ENCODE results near the gene HNF4A.

HNF4A gene

GRCh38 chr20:44426879-44427790 is 71.6 kb downstream of the HNF4A start:
- FAIRE-seq = no peak

GRCh38 chr20:44427804-44428173 is 72.3 kb downstream of the HNF4A start:
- no peak for FAIRE-seq

DNA sequence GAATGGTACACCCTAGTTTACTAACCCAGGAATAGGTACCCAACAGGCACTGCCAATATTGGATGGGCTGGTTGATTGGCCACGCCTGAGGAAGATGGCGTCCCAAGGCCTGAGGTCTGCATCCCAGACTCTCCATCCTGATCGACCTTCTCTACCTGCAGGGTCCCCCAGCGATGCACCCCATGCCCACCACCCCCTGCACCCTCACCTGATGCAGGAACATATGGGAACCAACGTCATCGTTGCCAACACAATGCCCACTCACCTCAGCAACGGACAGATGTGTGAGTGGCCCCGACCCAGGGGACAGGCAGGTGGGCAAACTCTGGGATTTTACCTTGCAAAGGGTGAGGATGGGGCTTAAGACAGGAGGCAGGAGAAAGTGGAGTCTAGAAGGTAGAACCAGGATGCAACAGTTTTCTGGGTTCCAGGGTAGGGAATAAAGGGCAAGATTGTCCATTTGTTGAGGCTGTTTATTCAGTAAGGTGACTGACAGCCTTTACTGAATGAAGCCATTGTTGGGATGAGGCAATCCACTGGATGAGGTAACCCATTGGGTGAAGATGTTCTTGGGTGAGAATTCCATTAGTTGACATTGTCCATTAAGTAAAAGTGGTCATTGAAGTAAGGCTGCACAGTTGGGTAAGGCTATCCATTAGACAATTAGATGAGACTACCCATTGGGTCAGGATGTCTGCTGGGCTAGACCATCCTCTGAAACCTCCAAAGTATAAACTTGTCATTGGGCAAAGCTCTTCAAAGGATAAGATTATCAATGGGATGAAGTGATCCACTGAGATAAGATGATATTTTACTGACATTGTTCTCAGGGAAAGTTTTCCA is 72.9 kb downstream of the HNF4A start:
- no peak for FAIRE-seq

GRCh38 chr20:44429017-44429339 is 73.5 kb downstream of the HNF4A start:
- no peak for FAIRE-seq

DNA sequence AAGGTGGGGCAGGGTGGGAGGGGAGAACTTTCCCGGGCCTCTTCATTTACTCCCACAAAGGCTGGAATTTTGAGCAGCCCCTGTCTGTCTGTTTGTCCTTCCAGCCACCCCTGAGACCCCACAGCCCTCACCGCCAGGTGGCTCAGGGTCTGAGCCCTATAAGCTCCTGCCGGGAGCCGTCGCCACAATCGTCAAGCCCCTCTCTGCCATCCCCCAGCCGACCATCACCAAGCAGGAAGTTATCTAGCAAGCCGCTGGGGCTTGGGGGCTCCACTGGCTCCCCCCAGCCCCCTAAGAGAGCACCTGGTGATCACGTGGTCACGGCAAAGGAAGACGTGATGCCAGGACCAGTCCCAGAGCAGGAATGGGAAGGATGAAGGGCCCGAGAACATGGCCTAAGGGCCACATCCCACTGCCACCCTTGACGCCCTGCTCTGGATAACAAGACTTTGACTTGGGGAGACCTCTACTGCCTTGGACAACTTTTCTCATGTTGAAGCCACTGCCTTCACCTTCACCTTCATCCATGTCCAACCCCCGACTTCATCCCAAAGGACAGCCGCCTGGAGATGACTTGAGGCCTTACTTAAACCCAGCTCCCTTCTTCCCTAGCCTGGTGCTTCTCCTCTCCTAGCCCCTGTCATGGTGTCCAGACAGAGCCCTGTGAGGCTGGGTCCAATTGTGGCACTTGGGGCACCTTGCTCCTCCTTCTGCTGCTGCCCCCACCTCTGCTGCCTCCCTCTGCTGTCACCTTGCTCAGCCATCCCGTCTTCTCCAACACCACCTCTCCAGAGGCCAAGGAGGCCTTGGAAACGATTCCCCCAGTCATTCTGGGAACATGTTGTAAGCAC is 74.1 kb downstream of the HNF4A start:
- FAIRE-seq = no peak

DNA sequence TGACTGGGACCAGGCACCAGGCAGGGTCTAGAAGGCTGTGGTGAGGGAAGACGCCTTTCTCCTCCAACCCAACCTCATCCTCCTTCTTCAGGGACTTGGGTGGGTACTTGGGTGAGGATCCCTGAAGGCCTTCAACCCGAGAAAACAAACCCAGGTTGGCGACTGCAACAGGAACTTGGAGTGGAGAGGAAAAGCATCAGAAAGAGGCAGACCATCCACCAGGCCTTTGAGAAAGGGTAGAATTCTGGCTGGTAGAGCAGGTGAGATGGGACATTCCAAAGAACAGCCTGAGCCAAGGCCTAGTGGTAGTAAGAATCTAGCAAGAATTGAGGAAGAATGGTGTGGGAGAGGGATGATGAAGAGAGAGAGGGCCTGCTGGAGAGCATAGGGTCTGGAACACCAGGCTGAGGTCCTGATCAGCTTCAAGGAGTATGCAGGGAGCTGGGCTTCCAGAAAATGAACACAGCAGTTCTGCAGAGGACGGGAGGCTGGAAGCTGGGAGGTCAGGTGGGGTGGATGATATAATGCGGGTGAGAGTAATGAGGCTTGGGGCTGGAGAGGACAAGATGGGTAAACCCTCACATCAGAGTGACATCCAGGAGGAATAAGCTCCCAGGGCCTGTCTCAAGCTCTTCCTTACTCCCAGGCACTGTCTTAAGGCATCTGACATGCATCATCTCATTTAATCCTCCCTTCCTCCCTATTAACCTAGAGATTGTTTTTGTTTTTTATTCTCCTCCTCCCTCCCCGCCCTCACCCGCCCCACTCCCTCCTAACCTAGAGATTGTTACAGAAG is 75.0 kb downstream of the HNF4A start:
- no peak for FAIRE-seq

DNA sequence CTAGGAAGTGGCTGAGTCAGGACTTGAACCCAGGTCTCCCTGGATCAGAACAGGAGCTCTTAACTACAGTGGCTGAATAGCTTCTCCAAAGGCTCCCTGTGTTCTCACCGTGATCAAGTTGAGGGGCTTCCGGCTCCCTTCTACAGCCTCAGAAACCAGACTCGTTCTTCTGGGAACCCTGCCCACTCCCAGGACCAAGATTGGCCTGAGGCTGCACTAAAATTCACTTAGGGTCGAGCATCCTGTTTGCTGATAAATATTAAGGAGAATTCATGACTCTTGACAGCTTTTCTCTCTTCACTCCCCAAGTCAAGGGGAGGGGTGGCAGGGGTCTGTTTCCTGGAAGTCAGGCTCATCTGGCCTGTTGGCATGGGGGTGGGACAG is 75.6 kb downstream of the HNF4A start:
- FAIRE-seq = no peak

DNA sequence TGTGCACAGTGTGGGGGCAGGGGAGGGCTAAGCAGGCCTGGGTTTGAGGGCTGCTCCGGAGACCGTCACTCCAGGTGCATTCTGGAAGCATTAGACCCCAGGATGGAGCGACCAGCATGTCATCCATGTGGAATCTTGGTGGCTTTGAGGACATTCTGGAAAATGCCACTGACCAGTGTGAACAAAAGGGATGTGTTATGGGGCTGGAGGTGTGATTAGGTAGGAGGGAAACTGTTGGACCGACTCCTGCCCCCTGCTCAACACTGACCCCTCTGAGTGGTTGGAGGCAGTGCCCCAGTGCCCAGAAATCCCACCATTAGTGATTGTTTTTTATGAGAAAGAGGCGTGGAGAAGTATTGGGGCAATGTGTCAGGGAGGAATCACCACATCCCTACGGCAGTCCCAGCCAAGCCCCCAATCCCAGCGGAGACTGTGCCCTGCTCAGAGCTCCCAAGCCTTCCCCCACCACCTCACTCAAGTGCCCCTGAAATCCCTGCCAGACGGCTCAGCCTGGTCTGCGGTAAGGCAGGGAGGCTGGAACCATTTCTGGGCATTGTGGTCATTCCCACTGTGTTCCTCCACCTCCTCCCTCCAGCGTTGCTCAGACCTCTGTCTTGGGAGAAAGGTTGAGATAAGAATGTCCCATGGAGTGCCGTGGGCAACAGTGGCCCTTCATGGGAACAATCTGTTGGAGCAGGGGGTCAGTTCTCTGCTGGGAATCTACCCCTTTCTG is 76.2 kb downstream of the HNF4A start:
- no peak for FAIRE-seq

DNA sequence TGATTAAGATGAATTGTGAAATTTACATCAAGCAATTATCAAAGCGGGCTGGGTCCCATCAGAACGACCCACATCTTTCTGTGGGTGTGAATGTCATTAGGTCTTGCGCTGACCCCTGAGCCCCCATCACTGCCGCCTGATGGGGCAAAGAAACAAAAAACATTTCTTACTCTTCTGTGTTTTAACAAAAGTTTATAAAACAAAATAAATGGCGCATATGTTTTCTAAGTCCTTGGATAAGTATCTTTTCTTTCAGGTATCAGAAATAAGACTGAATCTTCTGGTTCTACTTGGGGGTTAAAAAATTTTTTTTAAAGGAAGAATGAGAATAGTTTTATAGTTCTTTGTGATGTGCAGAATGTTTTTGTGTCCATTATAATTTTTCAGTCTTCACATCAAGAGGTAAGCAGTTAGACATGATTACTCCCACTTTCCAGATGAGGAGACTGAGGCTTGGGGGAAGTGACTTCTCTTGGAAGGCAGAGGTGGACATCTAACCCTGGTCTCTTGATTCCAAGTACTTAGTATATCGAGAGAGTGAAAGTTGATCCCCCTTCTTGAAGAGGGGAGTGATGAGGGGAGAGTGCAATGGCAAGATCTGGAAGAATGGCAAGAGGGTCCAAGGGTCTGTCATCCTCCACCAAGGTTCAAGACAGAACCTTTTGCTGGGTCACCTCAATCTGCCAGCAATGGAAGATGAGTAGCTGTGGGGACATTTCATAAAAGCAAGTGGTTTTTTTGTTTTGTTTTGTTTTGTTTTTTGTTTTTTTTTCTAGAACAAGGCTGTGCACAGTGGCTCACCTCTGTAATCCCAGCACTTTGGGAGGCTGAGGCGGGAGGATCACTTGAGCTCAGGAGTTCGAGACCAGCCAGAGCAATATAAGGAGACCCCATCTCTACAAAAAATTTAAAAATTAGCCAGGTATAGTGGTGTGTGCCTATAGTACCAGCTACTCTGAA is 77.4 kb downstream of the HNF4A start:
- no peak for FAIRE-seq

- FAIRE-seq = no peak
Measured at GRCh38 chr20:44433751-44434538, 78.4 kb downstream of the HNF4A start.

- FAIRE-seq = no peak
Measured at GRCh38 chr20:44435630-44436335, 80.3 kb downstream of the HNF4A start.

- no peak for FAIRE-seq
Measured at GRCh38 chr20:44436393-44436792, 80.9 kb downstream of the HNF4A start.

- FAIRE-seq = no peak
Measured at GRCh38 chr20:44437497-44437896, 82.0 kb downstream of the HNF4A start.

DNA sequence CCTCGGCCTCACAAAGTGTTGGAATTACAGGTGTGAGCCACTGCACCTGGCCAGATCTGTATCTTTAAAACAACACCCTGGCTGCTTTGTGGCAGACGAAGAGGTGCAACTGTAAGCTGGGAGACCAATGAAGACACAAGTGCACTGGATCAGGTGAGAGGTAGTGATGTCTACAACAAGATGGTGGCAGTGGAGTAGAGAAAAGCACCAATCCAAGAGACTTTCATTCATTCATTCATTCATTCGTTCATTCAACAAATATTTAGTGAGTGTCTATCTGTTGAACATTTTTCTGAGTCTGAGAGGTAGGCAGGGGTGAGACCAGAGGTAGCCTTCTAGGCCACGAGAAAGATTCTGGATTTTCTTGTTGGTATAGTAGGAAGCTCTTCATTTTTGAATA is 83.3 kb downstream of the HNF4A start:
- FAIRE-seq = no peak

DNA sequence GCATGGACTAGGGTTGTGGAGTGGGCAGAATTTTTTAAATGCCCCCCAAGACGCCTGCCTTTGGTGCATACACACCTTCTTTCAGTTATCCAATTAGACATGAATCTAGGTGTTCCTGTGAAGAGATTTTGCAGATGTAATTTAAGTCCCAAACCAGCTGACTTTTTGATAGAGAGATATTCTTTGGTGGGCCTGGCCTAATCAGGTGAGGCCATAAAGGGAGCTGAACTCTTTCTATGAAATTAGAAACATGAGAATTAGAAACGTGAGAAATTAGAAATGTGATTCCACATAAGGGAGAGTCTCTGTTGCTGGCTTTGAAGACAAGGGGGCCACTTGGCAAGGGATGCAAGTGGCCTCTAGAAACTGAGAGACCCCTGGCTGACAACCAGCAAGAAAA is 83.8 kb downstream of the HNF4A start:
- FAIRE-seq = no peak

DNA sequence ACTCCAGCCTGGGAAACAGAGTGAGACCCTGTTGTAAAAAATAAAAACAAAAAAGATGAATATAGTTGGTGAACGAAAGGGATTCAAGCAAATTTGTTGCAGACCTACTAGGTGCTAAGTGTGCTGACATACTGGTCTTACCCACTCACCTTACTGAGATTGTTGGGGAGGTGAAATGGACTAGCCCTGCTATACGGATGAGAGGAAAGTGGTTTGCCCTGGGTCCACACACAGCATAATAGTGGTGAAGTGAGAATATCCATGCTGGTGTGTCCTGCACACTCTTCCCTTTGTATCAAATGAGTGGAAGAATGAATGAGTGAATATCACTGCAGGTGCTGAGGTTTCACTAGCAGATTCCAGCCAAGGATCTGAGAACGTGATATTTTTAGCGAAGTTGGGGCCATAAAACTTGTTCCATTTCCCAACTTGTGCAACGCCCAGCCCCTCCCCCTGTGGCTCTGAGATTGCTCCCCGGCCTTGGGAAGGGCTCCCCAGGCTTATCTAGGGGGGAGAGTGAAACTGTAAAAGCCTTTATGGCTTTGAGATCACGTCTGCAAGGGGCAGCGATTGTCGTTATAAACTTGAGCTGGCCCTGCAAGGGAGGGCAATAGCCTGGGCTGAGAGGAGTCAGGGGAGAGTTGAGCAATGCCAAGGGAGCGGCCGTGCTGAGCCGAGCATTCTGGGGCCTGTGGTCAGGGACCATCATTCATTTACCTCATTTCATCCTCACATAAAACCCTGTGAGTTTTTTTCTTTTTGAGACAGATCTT is 87.0 kb downstream of the HNF4A start:
- FAIRE-seq = no peak

GRCh38 chr20:44445742-44446710 is 90.5 kb downstream of the HNF4A start:
- FAIRE-seq = no peak

Data from TTC549 (cell line).